HCT116 (cell line): Measurements from ENCODE around the gene HIGD1A. TPM values are rescaled to one million over a fixed set of nuclear protein-coding genes. Genes with fewer than 3 reads are reported as not detected.

Experiments used
- ATAC-seq: fragments of 200-7000 bp; cut with Tn5 transposase; 2 replicates; pipeline ENCODE4 v1.9.1; 2020; ENCODE audit warnings: mild to moderate bottlenecking, moderate library complexity
- BruUV-seq: library from RNA; stranded (reverse); fragments of 400-500 nt; replicated peaks from 2 replicates; lab custom pipeline; 2021; lab: Mats Ljungman, UMichigan
- CTCF ChIA-PET: fragments of 300-600 bp; sonication (Branson Sonifier 250); formaldehyde crosslinking; loops from one replicate; lab custom pipeline; 2021; ENCODE audit warnings: antibody characterized with exemption; lab: Charles Lee
- POLR2A ChIA-PET: fragments of 300-600, 350-600 bp; sonication (Branson Sonifier 250); formaldehyde crosslinking; loops from one replicate; lab custom pipeline; 2021; ENCODE audit warnings: antibody characterized with exemption; lab: Charles Lee
- RAD21 ChIA-PET, 2 experiments: fragments of 300-600 bp; sonication (Branson Sonifier 250); formaldehyde crosslinking; loops; one replicate each; lab custom pipeline; 2023; ENCODE audit warnings: low total read pairs in 2 of 2; ENCODE audit not compliant: uncharacterized antibody in 2 of 2, unreplicated experiment in 2 of 2, low non-redundant PET in 1 of 2; lab: Charles Lee
- DNase-seq: peaks from one replicate; pipeline ENCODE4 v3.0.0-alpha.2; 2010; ENCODE audit warnings: low read depth, low spot score
- H2AFZ ChIP-seq: fragments of 200-600 bp; shearing (Covaris generic), sonication (generic); 2 replicates; pipeline ENCODE4 v1.6.1; 2017; ENCODE audit warnings: low read depth, mixed run types, mixed read lengths, antibody characterized with exemption, low read length; ENCODE audit not compliant: poor library complexity, severe bottlenecking
- H3K27ac ChIP-seq: 2 replicates; pipeline ENCODE4 v1.5.1; 2012; ENCODE audit warnings: low read depth, low read length
- H3K27me3 ChIP-seq: fragments of 200-600 bp; sonication (generic); 2 replicates; pipeline ENCODE4 v1.6.1; 2016; ENCODE audit warnings: mixed run types, low read length, mixed read lengths; ENCODE audit not compliant: insufficient read depth
- H3K36me3 ChIP-seq, 2 experiments: fragments of 200-500 bp in 1 of 2; fragments of 200-600 bp in 1 of 2; sonication (Bioruptor generic) in 1 of 2; sonication (generic) in 1 of 2; 2 replicates each; pipeline versions ENCODE4 v1.5.1 to v1.6.1; 2014 to 2016; ENCODE audit warnings: low read length in 2 of 2, inconsistent platforms in 1 of 2, mixed read lengths in 1 of 2, mixed run types in 1 of 2; ENCODE audit not compliant: insufficient read depth in 2 of 2, control insufficient read depth in 1 of 2
- H3K4me1 ChIP-seq, 2 experiments: fragments of 200-600 bp in 1 of 2; sonication (generic) in 1 of 2; 2 replicates each; pipeline versions ENCODE4 v1.5.1 to v1.6.1; 2012 to 2017; ENCODE audit warnings: low read length in 2 of 2, inconsistent platforms in 1 of 2, mild to moderate bottlenecking in 1 of 2, mixed read lengths in 1 of 2, mixed run types in 1 of 2, moderate library complexity in 1 of 2; ENCODE audit not compliant: insufficient read depth in 2 of 2, control insufficient read depth in 1 of 2
- H3K4me2 ChIP-seq: fragments of 200-600 bp; sonication (generic); 2 replicates; pipeline ENCODE4 v1.6.1; 2017; ENCODE audit warnings: mixed run types, low read length, mixed read lengths
- H3K4me3 ChIP-seq, 2 experiments: fragments of 200-600 bp in 1 of 2; sonication (generic) in 1 of 2; replicated peaks in 1 of 2; 2 replicates each; pipeline ENCODE4 v1.5.1; 2011 to 2016; ENCODE audit warnings: low read length in 2 of 2, control low read depth in 1 of 2, low read depth in 1 of 2, mild to moderate bottlenecking in 1 of 2, mixed read lengths in 1 of 2, mixed run types in 1 of 2
- H3K79me2 ChIP-seq: fragments of 200-600 bp; sonication (generic); 2 replicates; pipeline ENCODE4 v1.6.1; 2017; ENCODE audit warnings: mild to moderate bottlenecking, mixed run types, low read length, moderate library complexity, mixed read lengths; ENCODE audit not compliant: insufficient read depth
- H3K9ac ChIP-seq: fragments of 200-600 bp; sonication (generic); 2 replicates; pipeline ENCODE4 v1.6.1; 2016; ENCODE audit warnings: low read length, mixed read lengths
- H3K9me2 ChIP-seq: fragments of 200-600 bp; sonication (generic), shearing (Covaris generic); 2 replicates; pipeline ENCODE4 v1.6.1; 2017; ENCODE audit warnings: mixed run types, mild to moderate bottlenecking, moderate library complexity; ENCODE audit not compliant: insufficient read depth
- H3K9me3 ChIP-seq, 2 experiments: fragments of 200-500 bp in 1 of 2; fragments of 200-600 bp in 1 of 2; sonication (Bioruptor generic) in 1 of 2; sonication (generic) in 1 of 2; 2 replicates each; pipeline ENCODE4 v1.6.1; 2014 to 2017; ENCODE audit warnings: low read length in 2 of 2, mixed read lengths in 2 of 2, inconsistent platforms in 1 of 2, low read depth in 1 of 2, mild to moderate bottlenecking in 1 of 2, mixed run types in 1 of 2, moderate library complexity in 1 of 2; ENCODE audit not compliant: control insufficient read depth in 1 of 2, insufficient read depth in 1 of 2
- H4K20me1 ChIP-seq: fragments of 200-600 bp; sonication (generic), shearing (Covaris generic); 2 replicates; pipeline ENCODE4 v1.6.1; 2017; ENCODE audit warnings: mixed run types, mild to moderate bottlenecking, moderate library complexity; ENCODE audit not compliant: insufficient read depth
- CTCF ChIP-seq, 3 experiments: fragments of 200-600 bp in 1 of 3; sonication (generic) in 1 of 3; IDR thresholded peaks in 2 of 3; conservative IDR thresholded peaks in 1 of 3; 2 replicates each; pipeline ENCODE4 v1.5.1; 2012 to 2017; ENCODE audit warnings: low read depth in 2 of 3, low read length in 2 of 3, antibody characterized with exemption in 1 of 3, borderline replicate concordance in 1 of 3, control low read depth in 1 of 3, mild to moderate bottlenecking in 1 of 3, mixed read lengths in 1 of 3, mixed run types in 1 of 3, moderate library complexity in 1 of 3; ENCODE audit not compliant: insufficient read depth in 1 of 3
- EGR1 ChIP-seq: IDR thresholded peaks from 2 replicates; pipeline ENCODE4 v1.6.1; 2012; ENCODE audit warnings: low read depth
- RAD21 ChIP-seq: IDR thresholded peaks from 2 replicates; pipeline ENCODE4 v1.6.1; 2012; ENCODE audit warnings: low read depth, mild to moderate bottlenecking
- SRF ChIP-seq: IDR thresholded peaks from 2 replicates; pipeline ENCODE4 v1.6.1; 2012; ENCODE audit warnings: low read depth
- YY1 ChIP-seq: IDR thresholded peaks from 2 replicates; pipeline ENCODE4 v1.6.1; 2011; ENCODE audit warnings: low read length, low read depth, moderate library complexity, mild to moderate bottlenecking; ENCODE audit not compliant: insufficient replicate concordance; ENCODE audit errors: extremely low read depth
- intact Hi-C: fragments of 100-400 bp; cut with micrococcal nuclease; formaldehyde crosslinking; loops from 2 replicates; pipeline ENCODE4 v1.10.0; 2022
- total RNA-seq: library from RNA; stranded (reverse); gene quantifications from one replicate; pipeline ENCODE4 v1.2.1, GENCODE V29; 2021; ENCODE audit not compliant: unreplicated experiment
- TF ChIP-seq, protein P1 (sequence below): IDR thresholded peaks from 2 replicates; pipeline ENCODE4 v1.6.1; 2012; ENCODE audit warnings: low read depth

Gene HIGD1A
- total RNA-seq, 1 experiment from 2014 or later = 71.2 TPM

DNA sequence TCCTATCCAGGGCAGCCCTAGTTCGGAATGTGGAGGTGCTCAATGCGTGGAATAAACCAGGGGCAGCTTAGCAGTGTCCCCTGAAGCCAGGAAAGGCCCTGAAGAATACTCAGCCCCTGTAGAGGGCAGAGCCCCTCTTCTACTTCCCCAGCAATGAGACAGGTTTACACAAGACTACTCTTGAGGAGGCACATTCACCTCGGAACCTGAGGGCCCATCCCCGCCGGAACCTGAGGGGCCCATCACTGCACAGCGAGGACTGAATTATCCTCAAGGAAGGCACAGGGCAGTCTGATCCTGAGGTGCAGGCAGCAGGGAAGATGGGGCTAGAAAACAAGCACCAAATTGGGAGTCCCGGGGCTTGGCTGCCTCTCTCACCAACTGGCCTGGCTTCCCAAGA is 53.5 kb downstream of the HIGD1A start:
- Histone ChIP-seq H3K9ac (no peak overlapping the region), H4K20me1 (no peaks in the 10 kb centered on the region), H3K79me2 (no peaks in the 10 kb centered on the region), H3K9me3 (no peaks in the 10 kb centered on the region), H3K4me1 (0 out of 4 replicates have a peak, but pooled peaks cover 0 to 3% of the 10 kb centered on the region in 2 experiments), H3K9me2 (no peaks in the 10 kb centered on the region), H3K4me3 (no peak overlapping the region), H3K27ac (no peak overlapping the region), H3K4me2 (no peak overlapping the region), H3K27me3 (no peaks in the 10 kb centered on the region), H3K36me3 (no peaks in the 10 kb centered on the region), H2AFZ (no peak overlapping the region)
- TF ChIP-seq, protein P1, sequence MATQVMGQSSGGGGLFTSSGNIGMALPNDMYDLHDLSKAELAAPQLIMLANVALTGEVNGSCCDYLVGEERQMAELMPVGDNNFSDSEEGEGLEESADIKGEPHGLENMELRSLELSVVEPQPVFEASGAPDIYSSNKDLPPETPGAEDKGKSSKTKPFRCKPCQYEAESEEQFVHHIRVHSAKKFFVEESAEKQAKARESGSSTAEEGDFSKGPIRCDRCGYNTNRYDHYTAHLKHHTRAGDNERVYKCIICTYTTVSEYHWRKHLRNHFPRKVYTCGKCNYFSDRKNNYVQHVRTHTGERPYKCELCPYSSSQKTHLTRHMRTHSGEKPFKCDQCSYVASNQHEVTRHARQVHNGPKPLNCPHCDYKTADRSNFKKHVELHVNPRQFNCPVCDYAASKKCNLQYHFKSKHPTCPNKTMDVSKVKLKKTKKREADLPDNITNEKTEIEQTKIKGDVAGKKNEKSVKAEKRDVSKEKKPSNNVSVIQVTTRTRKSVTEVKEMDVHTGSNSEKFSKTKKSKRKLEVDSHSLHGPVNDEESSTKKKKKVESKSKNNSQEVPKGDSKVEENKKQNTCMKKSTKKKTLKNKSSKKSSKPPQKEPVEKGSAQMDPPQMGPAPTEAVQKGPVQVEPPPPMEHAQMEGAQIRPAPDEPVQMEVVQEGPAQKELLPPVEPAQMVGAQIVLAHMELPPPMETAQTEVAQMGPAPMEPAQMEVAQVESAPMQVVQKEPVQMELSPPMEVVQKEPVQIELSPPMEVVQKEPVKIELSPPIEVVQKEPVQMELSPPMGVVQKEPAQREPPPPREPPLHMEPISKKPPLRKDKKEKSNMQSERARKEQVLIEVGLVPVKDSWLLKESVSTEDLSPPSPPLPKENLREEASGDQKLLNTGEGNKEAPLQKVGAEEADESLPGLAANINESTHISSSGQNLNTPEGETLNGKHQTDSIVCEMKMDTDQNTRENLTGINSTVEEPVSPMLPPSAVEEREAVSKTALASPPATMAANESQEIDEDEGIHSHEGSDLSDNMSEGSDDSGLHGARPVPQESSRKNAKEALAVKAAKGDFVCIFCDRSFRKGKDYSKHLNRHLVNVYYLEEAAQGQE = no peak
- TF ChIP-seq CTCF (IDR thresholded peaks at IDR 0.05 in 2 of 3, conservative IDR thresholded peaks at IDR 0.05 in 1 of 3; ENCODE audit: borderline replicate concordance in 1 of 3, insufficient read depth in 1 of 3, low read depth in 2 of 3, low read length in 2 of 3) (no peak), SRF (no peak), EGR1 (no peak), YY1 (no peak), RAD21 (no peak)
- ATAC-seq (no peak), DNase-seq (no peak)
- BruUV-seq = no TSS peak
- RAD21 ChIA-PET = no interaction called here
- intact Hi-C loops = no loop called here
- POLR2A ChIA-PET = no interaction called here
- CTCF ChIA-PET = no interaction called here
